HEK293T (cell line): ENCODE measurements around the gene METTL2B.

Source experiments
- ARNT ChIP-seq: fragments of 450-650 bp; IDR thresholded peaks from 2 replicates; pipeline ENCODE4 v1.6.1; 2017; ENCODE audit warnings: mild to moderate bottlenecking
- BHLHE40 ChIP-seq: fragments of 450-650 bp; IDR thresholded peaks from 2 replicates; pipeline ENCODE4 v1.6.1; 2016; ENCODE audit warnings: mild to moderate bottlenecking, moderate library complexity, borderline replicate concordance
- CTBP1 ChIP-seq: fragments of 450-650 bp; IDR thresholded peaks from 2 replicates; pipeline ENCODE4 v1.6.1; 2016; ENCODE audit warnings: borderline replicate concordance
- ELF4 ChIP-seq: fragments of 450-650 bp; IDR thresholded peaks from 2 replicates; pipeline ENCODE4 v1.6.1; 2017; ENCODE audit warnings: antibody characterized with exemption
- FOXA1 ChIP-seq: fragments of 450-650 bp; IDR thresholded peaks from 2 replicates; pipeline ENCODE4 v1.6.1; 2016; ENCODE audit warnings: mild to moderate bottlenecking
- FOXK2 ChIP-seq: fragments of 450-650 bp; IDR thresholded peaks from 2 replicates; pipeline ENCODE4 v1.6.1; 2016; ENCODE audit warnings: mild to moderate bottlenecking
- FOXM1 ChIP-seq: fragments of 450-650 bp; IDR thresholded peaks from 2 replicates; pipeline ENCODE4 v1.6.1; 2017; ENCODE audit warnings: mild to moderate bottlenecking, borderline replicate concordance
- L3MBTL2 ChIP-seq: fragments of 450-650 bp; conservative IDR thresholded peaks from 2 replicates; pipeline ENCODE4 v1.6.1; 2016; ENCODE audit warnings: mild to moderate bottlenecking
- NFRKB ChIP-seq: fragments of 450-650 bp; IDR thresholded peaks from 2 replicates; pipeline ENCODE4 v1.6.1; 2016; ENCODE audit warnings: mild to moderate bottlenecking, moderate library complexity
- SP1 ChIP-seq: fragments of 450-650 bp; IDR thresholded peaks from 2 replicates; pipeline ENCODE4 v1.6.1; 2017
- TARDBP ChIP-seq: fragments of 450-650 bp; IDR thresholded peaks from 2 replicates; pipeline ENCODE4 v1.6.1; 2016
- ZNF384 ChIP-seq: fragments of 450-650 bp; IDR thresholded peaks from 2 replicates; pipeline ENCODE4 v1.6.1; 2016
- TF ChIP-seq, protein P1 (sequence below): fragments of 450-650 bp; IDR thresholded peaks from 2 replicates; pipeline ENCODE4 v1.6.1; 2016

DNA sequence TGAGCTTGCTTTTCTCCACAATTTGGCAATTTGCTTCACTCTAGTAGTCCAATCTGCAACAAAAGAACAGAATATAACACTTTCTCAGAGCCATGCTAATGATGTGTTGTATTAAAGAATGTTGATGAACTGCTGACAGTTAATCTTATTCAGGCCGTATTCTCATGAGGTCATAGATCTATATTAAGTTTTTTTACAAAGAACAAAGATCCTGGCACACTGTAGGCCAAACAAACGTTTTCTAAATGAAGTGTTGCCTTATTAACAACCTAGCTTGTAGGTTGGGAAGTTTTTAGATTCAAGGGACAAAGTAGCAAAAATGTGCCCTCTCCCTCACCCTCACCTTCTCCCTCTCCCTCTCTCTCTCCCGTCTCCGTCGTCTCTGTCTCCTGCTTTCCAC is 14.1 kb upstream of the METTL2B start:
- no peak for TF ChIP-seq FOXA1
- TF ChIP-seq TARDBP: no peak
- TF ChIP-seq, protein P1, sequence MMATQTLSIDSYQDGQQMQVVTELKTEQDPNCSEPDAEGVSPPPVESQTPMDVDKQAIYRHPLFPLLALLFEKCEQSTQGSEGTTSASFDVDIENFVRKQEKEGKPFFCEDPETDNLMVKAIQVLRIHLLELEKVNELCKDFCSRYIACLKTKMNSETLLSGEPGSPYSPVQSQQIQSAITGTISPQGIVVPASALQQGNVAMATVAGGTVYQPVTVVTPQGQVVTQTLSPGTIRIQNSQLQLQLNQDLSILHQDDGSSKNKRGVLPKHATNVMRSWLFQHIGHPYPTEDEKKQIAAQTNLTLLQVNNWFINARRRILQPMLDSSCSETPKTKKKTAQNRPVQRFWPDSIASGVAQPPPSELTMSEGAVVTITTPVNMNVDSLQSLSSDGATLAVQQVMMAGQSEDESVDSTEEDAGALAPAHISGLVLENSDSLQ: no peak
- no peak for TF ChIP-seq SP1
- TF ChIP-seq L3MBTL2: no peak
- TF ChIP-seq ELF4: no peak
- no peak for TF ChIP-seq ARNT
- no peak for TF ChIP-seq FOXK2
- TF ChIP-seq FOXM1: no peak
- no peak for TF ChIP-seq CTBP1
- TF ChIP-seq NFRKB: no peak
- TF ChIP-seq BHLHE40: no peak
- TF ChIP-seq ZNF384: no peak
